ENCODE results near the gene RPS6KA6. TPM values are rescaled to one million over a fixed set of nuclear protein-coding genes. Genes with fewer than 3 reads are reported as not detected.

RPS6KA6 gene
- total RNA-seq, 1 donor from 2014 or later = 4.7 TPM

DNA sequence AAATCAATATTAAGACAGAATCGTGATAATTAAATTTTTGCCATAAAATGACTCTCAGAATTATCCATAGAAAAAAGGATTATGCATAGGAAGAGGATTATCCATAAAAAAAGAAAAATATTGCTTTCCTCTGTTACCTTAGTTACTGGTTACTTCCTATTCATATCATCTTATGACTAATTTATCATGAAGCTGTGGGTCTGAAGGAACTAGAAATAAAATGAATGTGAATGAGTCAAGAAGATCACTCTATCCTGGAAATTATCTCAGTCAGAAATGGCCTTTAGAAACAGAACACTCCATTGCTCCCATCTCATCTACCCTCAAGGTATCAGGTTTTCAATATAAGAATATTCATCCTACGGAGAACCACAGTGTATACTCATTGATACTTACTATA is 19.4 kb downstream of the RPS6KA6 start:
- no peaks in the 10 kb centered on the region for H3K9me3 ChIP-seq (ENCODE audit: control insufficient read depth in 3 of 3, low read length in 3 of 3)
- H3K27me3 ChIP-seq (ENCODE audit: control insufficient read depth in 3 of 3, insufficient read depth in 3 of 3, low read length in 3 of 3) = no peaks in the 10 kb centered on the region
- no peak overlapping the region for H3K9ac ChIP-seq (ENCODE audit: low read depth in 1 of 3, low read length in 3 of 3)
- no peak overlapping the region for H3K4me3 ChIP-seq (ENCODE audit: low read length in 3 of 3)
- H3K27ac ChIP-seq (ENCODE audit: low read depth, low read length) = no peak overlapping the region
- H3K36me3 ChIP-seq (ENCODE audit: control insufficient read depth in 3 of 3, insufficient read depth in 3 of 3, low read length in 3 of 3) = no peaks in the 10 kb centered on the region
- no peaks in the 10 kb centered on the region for H3K4me1 ChIP-seq (ENCODE audit: control insufficient read depth in 3 of 3, insufficient read depth in 3 of 3, low read length in 3 of 3)

DNA sequence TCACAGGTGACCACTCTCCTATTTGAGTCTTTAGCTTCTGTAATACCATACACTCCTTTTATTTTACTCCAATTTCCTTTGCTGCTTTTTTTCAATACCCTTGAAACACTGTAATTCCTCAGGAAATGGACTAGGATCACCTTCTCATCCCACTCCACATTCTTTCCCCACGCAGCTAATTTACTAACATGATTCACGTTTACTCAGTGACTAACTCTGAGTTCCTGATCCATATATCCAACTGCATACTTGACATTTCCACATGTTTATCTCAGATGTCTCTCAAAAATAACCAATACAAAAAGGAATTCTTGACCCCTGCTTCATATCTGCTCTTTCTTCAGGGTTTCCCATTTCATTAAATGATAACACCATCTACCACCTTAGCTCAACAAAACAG is 19.9 kb downstream of the RPS6KA6 start:
- Histone ChIP-seq H3K4me3 (ENCODE audit: low read length in 3 of 3) (no peak overlapping the region), H3K27ac (ENCODE audit: low read depth, low read length) (no peak overlapping the region), H3K27me3 (ENCODE audit: control insufficient read depth in 3 of 3, insufficient read depth in 3 of 3, low read length in 3 of 3) (no peaks in the 10 kb centered on the region), H3K9me3 (ENCODE audit: control insufficient read depth in 3 of 3, low read length in 3 of 3) (no peaks in the 10 kb centered on the region), H3K36me3 (ENCODE audit: control insufficient read depth in 3 of 3, insufficient read depth in 3 of 3, low read length in 3 of 3) (no peaks in the 10 kb centered on the region), H3K4me1 (ENCODE audit: control insufficient read depth in 3 of 3, insufficient read depth in 3 of 3, low read length in 3 of 3) (no peaks in the 10 kb centered on the region), H3K9ac (ENCODE audit: low read depth in 1 of 3, low read length in 3 of 3) (no peak overlapping the region)

DNA sequence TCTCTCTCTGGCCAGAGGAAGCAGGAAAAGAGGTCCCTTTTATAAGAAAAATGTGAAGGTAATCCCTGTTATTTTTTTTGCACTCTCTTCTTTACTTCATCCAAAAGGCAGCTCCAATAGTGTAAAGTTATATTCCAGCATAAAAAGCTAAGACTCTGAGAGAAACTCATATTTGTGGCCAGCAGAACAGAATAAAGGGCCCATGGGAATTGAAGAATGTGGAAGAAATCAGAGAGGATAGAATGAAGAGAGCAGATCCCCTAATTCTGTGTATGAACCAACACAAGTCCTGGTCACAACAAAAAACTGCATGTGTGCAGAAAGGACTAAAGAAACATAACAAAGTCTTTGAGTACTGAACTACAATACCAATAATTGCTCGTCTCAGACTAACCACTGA is 22.3 kb downstream of the RPS6KA6 start:
- Histone ChIP-seq H3K9ac (ENCODE audit: low read depth in 1 of 3, low read length in 3 of 3) (no peak overlapping the region), H3K9me3 (ENCODE audit: control insufficient read depth in 3 of 3, low read length in 3 of 3) (no peaks in the 10 kb centered on the region), H3K36me3 (ENCODE audit: control insufficient read depth in 3 of 3, insufficient read depth in 3 of 3, low read length in 3 of 3) (no peaks in the 10 kb centered on the region), H3K27ac (ENCODE audit: low read depth, low read length) (no peak overlapping the region), H3K4me1 (ENCODE audit: control insufficient read depth in 3 of 3, insufficient read depth in 3 of 3, low read length in 3 of 3) (no peaks in the 10 kb centered on the region), H3K4me3 (ENCODE audit: low read length in 3 of 3) (no peak overlapping the region), H3K27me3 (ENCODE audit: control insufficient read depth in 3 of 3, insufficient read depth in 3 of 3, low read length in 3 of 3) (no peaks in the 10 kb centered on the region)

DNA sequence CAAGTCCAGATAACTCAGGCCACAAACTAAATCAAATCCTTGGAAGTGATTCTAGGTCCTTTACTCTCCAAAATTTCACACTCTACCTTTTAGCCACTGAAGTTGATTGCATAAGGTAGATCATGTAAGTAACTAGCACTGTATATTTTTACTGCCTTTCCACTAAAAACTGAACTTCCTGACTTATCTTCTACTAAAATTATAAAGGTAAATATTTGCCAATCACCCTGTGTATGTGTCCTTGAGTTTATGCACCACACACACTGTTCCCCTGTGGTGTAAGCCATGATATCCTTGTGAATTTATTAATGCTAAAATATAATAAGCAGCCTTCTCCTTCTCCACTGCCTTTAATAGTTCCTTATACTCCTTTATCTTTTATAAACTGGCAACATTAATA is 25.6 kb downstream of the RPS6KA6 start:
- Histone ChIP-seq H3K36me3 (ENCODE audit: control insufficient read depth in 3 of 3, insufficient read depth in 3 of 3, low read length in 3 of 3) (no peaks in the 10 kb centered on the region), H3K27ac (ENCODE audit: low read depth, low read length) (no peak overlapping the region), H3K9me3 (ENCODE audit: control insufficient read depth in 3 of 3, low read length in 3 of 3) (no peaks in the 10 kb centered on the region), H3K4me1 (ENCODE audit: control insufficient read depth in 3 of 3, insufficient read depth in 3 of 3, low read length in 3 of 3) (no peaks in the 10 kb centered on the region), H3K9ac (ENCODE audit: low read depth in 1 of 3, low read length in 3 of 3) (no peak overlapping the region), H3K4me3 (ENCODE audit: low read length in 3 of 3) (no peak overlapping the region), H3K27me3 (ENCODE audit: control insufficient read depth in 3 of 3, insufficient read depth in 3 of 3, low read length in 3 of 3) (no peaks in the 10 kb centered on the region)

DNA sequence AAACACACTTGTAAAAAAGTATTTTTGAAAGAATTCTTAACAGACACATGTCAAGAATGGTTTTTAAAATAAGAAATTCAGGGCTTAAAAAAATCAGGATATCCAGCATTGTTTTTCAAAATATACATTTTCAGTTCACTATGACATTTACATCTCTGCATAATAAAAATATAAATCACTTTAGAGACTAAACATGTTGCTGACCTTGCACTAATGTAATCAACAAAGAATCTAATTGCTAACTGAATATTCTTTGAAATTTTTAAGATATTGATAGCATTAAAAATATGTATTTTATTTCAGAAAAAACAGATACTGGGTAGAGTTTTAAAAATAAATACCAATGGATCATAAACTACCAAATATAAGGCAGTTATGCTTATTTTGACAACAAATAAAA is 26.4 kb downstream of the RPS6KA6 start:
- H3K4me1 ChIP-seq (ENCODE audit: control insufficient read depth in 3 of 3, insufficient read depth in 3 of 3, low read length in 3 of 3) = no peaks in the 10 kb centered on the region
- H3K36me3 ChIP-seq (ENCODE audit: control insufficient read depth in 3 of 3, insufficient read depth in 3 of 3, low read length in 3 of 3) = no peaks in the 10 kb centered on the region
- H3K9me3 ChIP-seq (ENCODE audit: control insufficient read depth in 3 of 3, low read length in 3 of 3) = no peaks in the 10 kb centered on the region
- H3K9ac ChIP-seq (ENCODE audit: low read depth in 1 of 3, low read length in 3 of 3) = no peak overlapping the region
- no peak overlapping the region for H3K27ac ChIP-seq (ENCODE audit: low read depth, low read length)
- no peaks in the 10 kb centered on the region for H3K27me3 ChIP-seq (ENCODE audit: control insufficient read depth in 3 of 3, insufficient read depth in 3 of 3, low read length in 3 of 3)
- H3K4me3 ChIP-seq (ENCODE audit: low read length in 3 of 3) = no peak overlapping the region

DNA sequence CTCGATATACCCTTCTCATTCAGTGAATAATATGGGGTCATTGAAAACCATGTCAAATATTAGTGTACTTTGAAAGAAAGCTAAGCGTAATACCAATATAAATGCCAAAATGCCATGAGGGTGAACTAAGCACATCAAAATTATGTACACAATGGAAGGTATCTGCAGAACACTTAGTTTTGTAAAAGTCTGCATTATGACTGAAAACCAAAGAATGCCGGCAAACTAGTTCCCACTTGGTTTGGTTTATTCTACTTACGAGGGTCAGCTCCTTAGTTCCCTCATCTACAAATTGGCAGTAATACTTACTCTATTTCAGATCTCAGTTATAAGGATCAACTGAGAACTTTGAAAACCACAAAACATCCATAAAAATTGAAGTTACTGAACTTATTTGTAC is 27.3 kb downstream of the RPS6KA6 start:
- no peak overlapping the region for H3K4me3 ChIP-seq (ENCODE audit: low read length in 3 of 3)
- no peaks in the 10 kb centered on the region for H3K36me3 ChIP-seq (ENCODE audit: control insufficient read depth in 3 of 3, insufficient read depth in 3 of 3, low read length in 3 of 3)
- H3K4me1 ChIP-seq (ENCODE audit: control insufficient read depth in 3 of 3, insufficient read depth in 3 of 3, low read length in 3 of 3) = no peaks in the 10 kb centered on the region
- H3K9ac ChIP-seq (ENCODE audit: low read depth in 1 of 3, low read length in 3 of 3) = no peak overlapping the region
- H3K27me3 ChIP-seq (ENCODE audit: control insufficient read depth in 3 of 3, insufficient read depth in 3 of 3, low read length in 3 of 3) = no peaks in the 10 kb centered on the region
- H3K27ac ChIP-seq (ENCODE audit: low read depth, low read length) = no peak overlapping the region
- no peaks in the 10 kb centered on the region for H3K9me3 ChIP-seq (ENCODE audit: control insufficient read depth in 3 of 3, low read length in 3 of 3)

DNA sequence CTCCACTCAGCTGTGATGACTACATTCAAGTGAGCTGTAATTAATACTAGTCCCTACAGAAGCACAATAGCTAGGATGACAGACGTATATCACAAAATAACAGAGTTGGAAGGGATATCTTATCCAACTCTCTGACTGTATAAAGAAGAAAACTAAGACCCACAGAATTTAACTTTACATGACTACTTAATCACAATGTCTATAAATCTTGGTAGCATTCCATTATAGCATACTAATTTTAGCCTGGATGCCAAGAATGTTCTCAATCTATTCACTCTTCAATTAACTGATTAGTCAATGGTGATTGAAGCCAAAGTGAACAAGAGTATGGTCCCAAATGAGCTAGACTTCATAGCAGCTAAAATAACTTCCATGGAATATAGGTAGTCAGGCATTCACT is 31.2 kb downstream of the RPS6KA6 start:
- H3K27me3 ChIP-seq (ENCODE audit: control insufficient read depth in 3 of 3, insufficient read depth in 3 of 3, low read length in 3 of 3) = no peaks in the 10 kb centered on the region
- no peaks in the 10 kb centered on the region for H3K36me3 ChIP-seq (ENCODE audit: control insufficient read depth in 3 of 3, insufficient read depth in 3 of 3, low read length in 3 of 3)
- no peaks in the 10 kb centered on the region for H3K9me3 ChIP-seq (ENCODE audit: control insufficient read depth in 3 of 3, low read length in 3 of 3)
- no peaks in the 10 kb centered on the region for H3K4me1 ChIP-seq (ENCODE audit: control insufficient read depth in 3 of 3, insufficient read depth in 3 of 3, low read length in 3 of 3)
- no peak overlapping the region for H3K4me3 ChIP-seq (ENCODE audit: low read length in 3 of 3)
- H3K27ac ChIP-seq (ENCODE audit: low read depth, low read length) = no peak overlapping the region
- no peak overlapping the region for H3K9ac ChIP-seq (ENCODE audit: low read depth in 1 of 3, low read length in 3 of 3)

DNA sequence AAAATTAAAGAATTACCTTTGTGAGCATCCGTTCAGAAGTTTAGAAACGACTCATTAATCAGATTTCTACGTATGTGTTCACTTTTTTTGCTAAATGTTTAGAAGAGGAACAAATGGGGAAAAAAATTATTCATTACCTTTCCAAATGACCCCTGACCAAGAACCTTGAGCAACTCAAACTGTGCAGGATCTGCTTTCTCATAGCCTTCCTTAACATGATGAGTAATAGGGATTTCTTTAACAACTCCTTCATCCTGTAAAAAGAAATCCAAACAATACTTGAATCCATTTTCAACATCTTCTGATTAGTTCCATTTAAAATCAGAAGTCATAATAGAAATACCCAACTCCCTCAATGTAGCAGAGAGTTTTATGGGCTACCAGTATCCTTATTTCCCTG is 32.1 kb downstream of the RPS6KA6 start:
- no peaks in the 10 kb centered on the region for H3K27me3 ChIP-seq (ENCODE audit: control insufficient read depth in 3 of 3, insufficient read depth in 3 of 3, low read length in 3 of 3)
- H3K9me3 ChIP-seq (ENCODE audit: control insufficient read depth in 3 of 3, low read length in 3 of 3) = no peaks in the 10 kb centered on the region
- no peaks in the 10 kb centered on the region for H3K4me1 ChIP-seq (ENCODE audit: control insufficient read depth in 3 of 3, insufficient read depth in 3 of 3, low read length in 3 of 3)
- no peaks in the 10 kb centered on the region for H3K36me3 ChIP-seq (ENCODE audit: control insufficient read depth in 3 of 3, insufficient read depth in 3 of 3, low read length in 3 of 3)
- no peak overlapping the region for H3K4me3 ChIP-seq (ENCODE audit: low read length in 3 of 3)
- no peak overlapping the region for H3K27ac ChIP-seq (ENCODE audit: low read depth, low read length)
- H3K9ac ChIP-seq (ENCODE audit: low read depth in 1 of 3, low read length in 3 of 3) = no peak overlapping the region

DNA sequence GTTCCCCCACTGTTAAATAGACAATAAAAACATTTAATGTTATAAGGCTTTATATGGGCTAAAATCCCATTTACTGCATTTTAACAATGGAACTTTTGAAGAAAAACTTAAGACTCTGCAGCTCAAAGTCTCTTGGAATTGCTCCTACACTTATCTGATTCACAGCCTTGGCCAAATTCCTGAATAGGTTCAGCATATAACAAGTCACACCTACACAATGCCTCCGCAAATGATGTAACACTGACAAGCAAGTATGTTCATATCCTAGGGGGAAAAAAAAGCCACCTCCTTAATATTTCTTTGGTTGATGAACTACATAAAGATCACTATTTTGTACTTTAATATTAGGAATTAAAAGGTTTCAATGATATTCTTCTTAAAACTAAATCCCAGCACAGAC is 34.5 kb downstream of the RPS6KA6 start:
- no peaks in the 10 kb centered on the region for H3K4me1 ChIP-seq (ENCODE audit: control insufficient read depth in 3 of 3, insufficient read depth in 3 of 3, low read length in 3 of 3)

DNA sequence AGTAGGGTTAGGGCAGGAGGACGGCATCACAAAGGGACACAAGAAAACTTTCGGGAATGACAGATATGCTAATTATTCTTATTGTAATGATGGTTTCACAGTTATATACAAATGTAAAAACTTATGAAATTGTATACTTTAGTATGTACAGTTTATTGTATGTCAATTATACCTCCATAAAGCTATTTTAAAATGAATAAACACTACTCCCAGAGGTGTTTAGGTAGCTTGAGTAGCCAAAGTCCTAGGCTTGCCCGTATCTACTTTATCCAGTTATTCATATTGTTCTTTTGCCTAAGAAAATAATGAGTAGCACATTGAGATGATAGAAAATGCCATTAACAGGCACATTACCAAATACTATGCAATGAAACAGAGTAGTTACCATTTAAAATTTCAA is 43.0 kb downstream of the RPS6KA6 start:
- Histone ChIP-seq H3K36me3 (ENCODE audit: control insufficient read depth in 3 of 3, insufficient read depth in 3 of 3, low read length in 3 of 3) (no peaks in the 10 kb centered on the region), H3K27ac (ENCODE audit: low read depth, low read length) (no peak overlapping the region), H3K27me3 (ENCODE audit: control insufficient read depth in 3 of 3, insufficient read depth in 3 of 3, low read length in 3 of 3) (no peaks in the 10 kb centered on the region), H3K4me3 (ENCODE audit: low read length in 3 of 3) (no peak overlapping the region), H3K4me1 (ENCODE audit: control insufficient read depth in 3 of 3, insufficient read depth in 3 of 3, low read length in 3 of 3) (no peaks in the 10 kb centered on the region), H3K9me3 (ENCODE audit: control insufficient read depth in 3 of 3, low read length in 3 of 3) (no peaks in the 10 kb centered on the region), H3K9ac (ENCODE audit: low read depth in 1 of 3, low read length in 3 of 3) (no peak overlapping the region)

More for the DNA sequence above, 34.5 kb downstream of the RPS6KA6 start:
- Histone ChIP-seq H3K4me3 (ENCODE audit: low read length in 3 of 3) (no peak overlapping the region), H3K27me3 (ENCODE audit: control insufficient read depth in 3 of 3, insufficient read depth in 3 of 3, low read length in 3 of 3) (no peaks in the 10 kb centered on the region), H3K9ac (ENCODE audit: low read depth in 1 of 3, low read length in 3 of 3) (no peak overlapping the region), H3K27ac (ENCODE audit: low read depth, low read length) (no peak overlapping the region), H3K36me3 (ENCODE audit: control insufficient read depth in 3 of 3, insufficient read depth in 3 of 3, low read length in 3 of 3) (no peaks in the 10 kb centered on the region), H3K9me3 (ENCODE audit: control insufficient read depth in 3 of 3, low read length in 3 of 3) (no peaks in the 10 kb centered on the region)

DNA sequence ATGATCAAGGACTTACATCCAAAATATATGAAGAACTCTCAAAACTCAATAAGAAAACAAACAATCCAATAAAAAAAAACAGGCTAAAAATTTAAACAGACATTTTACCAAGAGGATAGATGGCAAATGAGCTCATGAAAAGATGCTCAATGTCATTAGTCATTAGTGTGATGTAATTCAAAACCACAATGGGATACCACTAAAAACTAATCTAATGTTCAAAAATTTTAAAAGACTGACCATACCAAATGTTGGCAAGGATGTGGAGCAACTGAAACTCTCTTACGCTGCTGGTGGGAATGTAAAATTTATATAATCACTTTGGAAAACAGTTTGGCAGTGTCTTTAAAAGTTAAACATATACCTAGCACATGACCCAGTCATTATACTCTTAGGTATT is 43.7 kb downstream of the RPS6KA6 start:
- Histone ChIP-seq H3K9me3 (ENCODE audit: control insufficient read depth in 3 of 3, low read length in 3 of 3) (no peaks in the 10 kb centered on the region), H3K36me3 (ENCODE audit: control insufficient read depth in 3 of 3, insufficient read depth in 3 of 3, low read length in 3 of 3) (no peaks in the 10 kb centered on the region), H3K9ac (ENCODE audit: low read depth in 1 of 3, low read length in 3 of 3) (no peak overlapping the region)

More for the DNA sequence above, 43.7 kb downstream of the RPS6KA6 start:
- Histone ChIP-seq H3K4me3 (ENCODE audit: low read length in 3 of 3) (no peak overlapping the region), H3K27me3 (ENCODE audit: control insufficient read depth in 3 of 3, insufficient read depth in 3 of 3, low read length in 3 of 3) (no peaks in the 10 kb centered on the region), H3K27ac (ENCODE audit: low read depth, low read length) (no peak overlapping the region), H3K4me1 (ENCODE audit: control insufficient read depth in 3 of 3, insufficient read depth in 3 of 3, low read length in 3 of 3) (no peaks in the 10 kb centered on the region)
